SH-SY5Y (cell line): ENCODE measurements around the gene GPRIN2.

Experiments used
- GATA2 ChIP-seq: IDR thresholded peaks from 2 replicates; pipeline ENCODE4 v1.6.1; 2011; ENCODE audit warnings: mild to moderate bottlenecking, low read depth, low read length
- GATA3 ChIP-seq: IDR thresholded peaks from 2 replicates; pipeline ENCODE4 v1.6.1; 2011; ENCODE audit warnings: low read depth, mild to moderate bottlenecking, low read length, moderate library complexity

DNA sequence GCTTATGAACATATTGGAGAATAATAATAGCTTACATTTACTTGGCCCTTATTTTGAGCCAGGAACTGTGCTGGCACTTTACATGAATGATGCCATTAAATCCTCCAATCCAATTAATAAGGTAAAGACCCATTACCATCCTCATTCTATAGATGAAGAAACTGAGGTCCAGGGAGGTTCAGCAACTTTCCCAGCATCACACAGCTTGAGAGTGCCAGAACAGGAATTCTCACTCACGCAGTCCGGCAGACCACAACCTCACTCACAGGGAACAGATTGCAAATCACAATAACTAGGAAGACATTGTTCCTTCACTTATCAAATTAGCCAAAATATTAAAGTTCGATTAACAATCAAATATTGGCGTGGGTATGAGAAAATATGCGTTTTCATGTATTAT is 18.3 kb downstream of the GPRIN2 start:
- TF ChIP-seq GATA2: no peak
- no peak for TF ChIP-seq GATA3
